Measurements from ENCODE around the gene SOCS3.

SOCS3 gene

GRCh38 chr17:78353834-78354233 lies 6.0 kb downstream of the SOCS3 start:
- peak overlapping the region; percentile 22 for H3K4me3 Mint-ChIP-seq
- H3K36me3 Mint-ChIP-seq, result peaks cover 24% of the 10 kb centered on the region
- peaks cover 80% of the 10 kb centered on the region for H3K4me1 Mint-ChIP-seq
- ATAC-seq, result no peak
- no peaks in the 10 kb centered on the region for H3K27me3 Mint-ChIP-seq
- H3K27ac Mint-ChIP-seq, result peak overlapping the region; percentile 43
- no peaks in the 10 kb centered on the region for H3K9me3 Mint-ChIP-seq

GRCh38 chr17:78351449-78352006 lies 8.3 kb downstream of the SOCS3 start:
- H3K27me3 Mint-ChIP-seq, result no peaks in the 10 kb centered on the region
- no peak for ATAC-seq
- no peak overlapping the region for H3K4me3 Mint-ChIP-seq
- peaks cover 81% of the 10 kb centered on the region for H3K4me1 Mint-ChIP-seq
- no peak overlapping the region for H3K27ac Mint-ChIP-seq
- no peaks in the 10 kb centered on the region for H3K9me3 Mint-ChIP-seq
- H3K36me3 Mint-ChIP-seq, result peaks cover under 1% of the 10 kb centered on the region

- Mint-ChIP-seq H3K9me3 (no peaks in the 10 kb centered on the region), H3K36me3 (no peaks in the 10 kb centered on the region), H3K4me3 (no peak overlapping the region), H3K27ac (peak overlapping the region; percentile 20), H3K27me3 (no peaks in the 10 kb centered on the region), H3K4me1 (peaks cover 71% of the 10 kb centered on the region)
- no peak for ATAC-seq
These were observed 9.8 kb downstream of the SOCS3 start for GRCh38 chr17:78349891-78350642.

GRCh38 chr17:78348055-78348770 lies 11.7 kb downstream of the SOCS3 start:
- peaks cover 74% of the 10 kb centered on the region for H3K4me1 Mint-ChIP-seq
- no peaks in the 10 kb centered on the region for H3K27me3 Mint-ChIP-seq
- H3K9me3 Mint-ChIP-seq, result no peaks in the 10 kb centered on the region
- H3K27ac Mint-ChIP-seq, result peak overlapping the region; percentile 6
- no peak overlapping the region for H3K4me3 Mint-ChIP-seq
- ATAC-seq, result peak; percentile 28
- H3K36me3 Mint-ChIP-seq, result no peaks in the 10 kb centered on the region

GRCh38 chr17:78347453-78347852 lies 12.4 kb downstream of the SOCS3 start:
- ATAC-seq, result no peak
- Mint-ChIP-seq H3K4me3 (no peak overlapping the region), H3K36me3 (no peaks in the 10 kb centered on the region), H3K27ac (peak overlapping the region; percentile 6), H3K27me3 (no peaks in the 10 kb centered on the region), H3K4me1 (peaks cover 79% of the 10 kb centered on the region), H3K9me3 (no peaks in the 10 kb centered on the region)

GRCh38 chr17:78346605-78347250 lies 13.1 kb downstream of the SOCS3 start:
- Mint-ChIP-seq H3K27ac (peak overlapping the region; percentile 6), H3K4me3 (no peak overlapping the region), H3K4me1 (peaks cover 73% of the 10 kb centered on the region), H3K36me3 (no peaks in the 10 kb centered on the region), H3K9me3 (no peaks in the 10 kb centered on the region), H3K27me3 (no peaks in the 10 kb centered on the region)
- ATAC-seq, result no peak

GRCh38 chr17:78345791-78346494 lies 13.9 kb downstream of the SOCS3 start:
- no peaks in the 10 kb centered on the region for H3K27me3 Mint-ChIP-seq
- no peaks in the 10 kb centered on the region for H3K36me3 Mint-ChIP-seq
- peaks cover 75% of the 10 kb centered on the region for H3K4me1 Mint-ChIP-seq
- H3K27ac Mint-ChIP-seq, result peak overlapping the region; percentile 85
- H3K9me3 Mint-ChIP-seq, result no peaks in the 10 kb centered on the region
- no peak overlapping the region for H3K4me3 Mint-ChIP-seq
- no peak for ATAC-seq

- Mint-ChIP-seq H3K4me3 (no peak overlapping the region), H3K27me3 (no peaks in the 10 kb centered on the region), H3K27ac (peak overlapping the region; percentile 85), H3K4me1 (peaks cover 76% of the 10 kb centered on the region), H3K36me3 (no peaks in the 10 kb centered on the region), H3K9me3 (no peaks in the 10 kb centered on the region)
- no peak for ATAC-seq
These were observed 14.7 kb downstream of the SOCS3 start for GRCh38 chr17:78345172-78345571.

- H3K36me3 Mint-ChIP-seq, result no peaks in the 10 kb centered on the region
- peak overlapping the region; percentile 38 for H3K4me3 Mint-ChIP-seq
- ATAC-seq, result no peak
- H3K27ac Mint-ChIP-seq, result peak overlapping the region; percentile 85
- no peaks in the 10 kb centered on the region for H3K27me3 Mint-ChIP-seq
- H3K9me3 Mint-ChIP-seq, result no peaks in the 10 kb centered on the region
- peaks cover 76% of the 10 kb centered on the region for H3K4me1 Mint-ChIP-seq
These were observed 15.2 kb downstream of the SOCS3 start for GRCh38 chr17:78344666-78345065.

GRCh38 chr17:78343543-78344201 lies 16.2 kb downstream of the SOCS3 start:
- peak; percentile 83 for ATAC-seq
- H3K4me1 Mint-ChIP-seq, result peaks cover 76% of the 10 kb centered on the region
- no peaks in the 10 kb centered on the region for H3K27me3 Mint-ChIP-seq
- H3K4me3 Mint-ChIP-seq, result peak overlapping the region; percentile 70
- peak overlapping the region; percentile 85 for H3K27ac Mint-ChIP-seq
- H3K36me3 Mint-ChIP-seq, result no peaks in the 10 kb centered on the region
- H3K9me3 Mint-ChIP-seq, result no peaks in the 10 kb centered on the region

GRCh38 chr17:78343187-78343542 lies 16.7 kb downstream of the SOCS3 start:
- ATAC-seq, result peak; percentile 2
- Mint-ChIP-seq H3K36me3 (no peaks in the 10 kb centered on the region), H3K4me1 (peaks cover 76% of the 10 kb centered on the region), H3K4me3 (peak overlapping the region; percentile 70), H3K27ac (peak overlapping the region; percentile 85), H3K27me3 (no peaks in the 10 kb centered on the region), H3K9me3 (no peaks in the 10 kb centered on the region)

GRCh38 chr17:78342449-78343186 lies 17.3 kb downstream of the SOCS3 start:
- H3K4me1 Mint-ChIP-seq, result peaks cover 76% of the 10 kb centered on the region
- ATAC-seq, result no peak
- no peaks in the 10 kb centered on the region for H3K36me3 Mint-ChIP-seq
- H3K4me3 Mint-ChIP-seq, result peak overlapping the region; percentile 70
- H3K27me3 Mint-ChIP-seq, result no peaks in the 10 kb centered on the region
- H3K27ac Mint-ChIP-seq, result peak overlapping the region; percentile 85
- no peaks in the 10 kb centered on the region for H3K9me3 Mint-ChIP-seq

- peak; percentile 10 for ATAC-seq
- Mint-ChIP-seq H3K4me1 (peaks cover 76% of the 10 kb centered on the region), H3K4me3 (peak overlapping the region; percentile 70)
These were observed 18.1 kb downstream of the SOCS3 start for GRCh38 chr17:78341559-78342448.

More at GRCh38 chr17:78341559-78342448, 18.1 kb downstream of the SOCS3 start:
- no peaks in the 10 kb centered on the region for H3K36me3 Mint-ChIP-seq
- peak overlapping the region; percentile 85 for H3K27ac Mint-ChIP-seq
- no peaks in the 10 kb centered on the region for H3K27me3 Mint-ChIP-seq
- H3K9me3 Mint-ChIP-seq, result no peaks in the 10 kb centered on the region

All from stimulated activated memory B cell treated with anti-CD40 and anti-IgM and Interleukin-4, amounts not matched to agents 10 μg/mL and 1 μg/mL and 100 μg/mL, for 72 hours (primary cell).